HCEC 1CT (cell line): ENCODE measurements around the gene NAPB.
A peak's percentile ranks its signal among the peaks of the same experiment; 100 is the strongest.
"Not testable (repeated sequence)": the region's sequence is repeated elsewhere in the genome, so short reads cannot be mapped to it uniquely, and the experiment has no call there.

Source experiments
- DNase-seq: peaks from one replicate; pipeline ENCODE4 v3.0.0-alpha.2; 2017

Gene NAPB

GRCh38 chr20:23365390-23366165 lies 55.7 kb downstream of the NAPB start:
- no peak for DNase-seq

GRCh38 chr20:23363257-23363649 lies 58.0 kb downstream of the NAPB start:
- no peak for DNase-seq

- peak; percentile 22 for DNase-seq
Observed at GRCh38 chr20:23362392-23363256, 58.7 kb downstream of the NAPB start.

GRCh38 chr20:23361476-23362391 lies 59.6 kb downstream of the NAPB start, which contains the start of gene GZF1:
Gene GZF1 (plus strand): TSS chr20:23362182. CDS start chr20:23364384, 2,202 bp downstream.
- DNase-seq, result peak; percentile 97

GRCh38 chr20:23361119-23361475 lies 60.2 kb downstream of the NAPB start:
- peak; percentile 30 for DNase-seq

GRCh38 chr20:23360531-23360930 lies 60.8 kb downstream of the NAPB start:
- DNase-seq, result no peak

GRCh38 chr20:23358923-23359593 lies 62.2 kb downstream of the NAPB start:
- no peak for DNase-seq

- DNase-seq, result no peak
Observed at GRCh38 chr20:23358563-23358906, 62.8 kb downstream of the NAPB start.

GRCh38 chr20:23357767-23358562 lies 63.3 kb downstream of the NAPB start:
- peak; percentile 99 for DNase-seq

- no peak for DNase-seq
Observed at GRCh38 chr20:23356203-23356602, 65.1 kb downstream of the NAPB start.

- peak; percentile 40 for DNase-seq
Observed at GRCh38 chr20:23350904-23351838, 70.1 kb downstream of the NAPB start.

GRCh38 chr20:23350196-23350903 lies 70.9 kb downstream of the NAPB start, which contains the start of gene NXT1:
Gene NXT1 (plus strand): TSS chr20:23350791. CDS start chr20:23354042, 3,251 bp downstream.
- DNase-seq, result peak; percentile 98

- DNase-seq, result no peak
Observed at GRCh38 chr20:23349338-23350195, 71.7 kb downstream of the NAPB start.

GRCh38 chr20:23348510-23348909 lies 72.8 kb downstream of the NAPB start:
- not testable (repeated sequence) for DNase-seq

GRCh38 chr20:23347791-23348190 lies 73.5 kb downstream of the NAPB start:
- DNase-seq, result no peak

GRCh38 chr20:23346002-23346401 lies 75.3 kb downstream of the NAPB start:
- no peak for DNase-seq

GRCh38 chr20:23344336-23344735 lies 77.0 kb downstream of the NAPB start:
- no peak for DNase-seq

- no peak for DNase-seq
Observed at GRCh38 chr20:23343590-23343989, 77.7 kb downstream of the NAPB start.

- no peak for DNase-seq
Observed at GRCh38 chr20:23341073-23341472, 80.2 kb downstream of the NAPB start.
